K562 (cell line): Measurements from ENCODE around the gene CAMK2B. TPM values are rescaled to one million over a fixed set of nuclear protein-coding genes. Genes with fewer than 3 reads are reported as not detected.

Source experiments
- ATAC-seq: fragments of 200-7000 bp; cut with Tn5 transposase; 3 replicates; pipeline ENCODE4 v1.9.1; 2020; ENCODE audit warnings: moderate library complexity
- BruUV-seq: library from RNA; stranded (reverse); fragments of 400-500 nt; replicated peaks from 2 replicates; lab custom pipeline; 2021; lab: Mats Ljungman, UMichigan
- CTCF ChIA-PET: fragments of 300-600 bp; formaldehyde crosslinking; extraction: SDS; loops from one replicate; lab custom pipeline; 2021; ENCODE audit warnings: low intra/inter-chr PET ratio; lab: Yijun Ruan, JAX
- POLR2A ChIA-PET: fragments of 300-600, 350-650 bp; sonication (Branson Sonifier 250); formaldehyde crosslinking; extraction: SDS; loops from one replicate; lab custom pipeline; 2021; ENCODE audit warnings: antibody characterized with exemption, inconsistent platforms; lab: Yijun Ruan, JAX
- DNase-seq, 4 experiments: peaks; one replicate each; pipeline versions ENCODE4 v3.0.0 to v3.0.0-alpha.2; 2011 to 2018; ENCODE audit warnings: low spot score in 3 of 4, mixed read lengths in 3 of 4; ENCODE audit errors: extremely low read depth in 1 of 4
- FAIRE-seq: peaks from 2 replicates; lab custom pipeline; 2011; peaks lifted over from hg19 to GRCh38; lab: Jason Lieb, UNC
- H2AFZ ChIP-seq: 2 replicates; pipeline ENCODE4 v1.6.0; 2011; ENCODE audit warnings: low read depth, low read length, control low read depth, inconsistent platforms
- H3K27ac ChIP-seq: fragments of 200-600 bp; 3 replicates; pipeline ENCODE4 v1.8.0; 2011; ENCODE audit warnings: low read depth, mild to moderate bottlenecking, control low read depth, inconsistent platforms, low read length, moderate library complexity, mixed read lengths; ENCODE audit errors: extremely low read depth
- H3K27me3 ChIP-seq, 2 experiments: fragments of 300-600 bp in 1 of 2; 2 replicates in 1 of 2; 3 replicates in 1 of 2; pipeline versions ENCODE4 v1.6.0 to v1.8.0; 2011; ENCODE audit warnings: inconsistent platforms in 2 of 2, low read length in 2 of 2, mild to moderate bottlenecking in 1 of 2, mixed read lengths in 1 of 2, moderate library complexity in 1 of 2; ENCODE audit not compliant: control insufficient read depth in 2 of 2, insufficient read depth in 2 of 2
- H3K36me3 ChIP-seq: fragments of 300-600 bp; 3 replicates; pipeline ENCODE4 v1.8.0; 2011; ENCODE audit warnings: mild to moderate bottlenecking, low read length, inconsistent platforms; ENCODE audit not compliant: control insufficient read depth, insufficient read depth
- H3K4me1 ChIP-seq, 2 experiments: fragments of 200-600 bp in 1 of 2; replicated peaks in 1 of 2; 2 replicates in 1 of 2; 3 replicates in 1 of 2; pipeline versions ENCODE4 v1.5.1 to v1.8.0; 2011; ENCODE audit warnings: inconsistent platforms in 2 of 2, low read length in 2 of 2, mild to moderate bottlenecking in 1 of 2, mixed read lengths in 1 of 2, moderate library complexity in 1 of 2; ENCODE audit not compliant: control insufficient read depth in 2 of 2, insufficient read depth in 2 of 2
- H3K4me2 ChIP-seq: 2 replicates; pipeline ENCODE4 v1.6.1; 2011; ENCODE audit warnings: low read length, control low read depth, inconsistent platforms, mixed read lengths; ENCODE audit not compliant: insufficient read depth
- H3K4me3 ChIP-seq: fragments of 200-600 bp; sonication (generic), shearing (Covaris generic); 2 replicates; pipeline ENCODE4 v1.5.1; 2016; ENCODE audit warnings: control low read depth, inconsistent platforms
- H3K79me2 ChIP-seq: fragments of 200-600 bp; 3 replicates; pipeline ENCODE4 v1.8.0; 2011; ENCODE audit warnings: low read length, inconsistent platforms; ENCODE audit not compliant: control insufficient read depth, insufficient read depth
- H3K9ac ChIP-seq, 2 experiments: 2 replicates each; pipeline versions ENCODE4 v1.6.0 to v1.6.1; 2011; ENCODE audit warnings: low read depth in 2 of 2, low read length in 2 of 2, control low read depth in 1 of 2, inconsistent platforms in 1 of 2, mild to moderate bottlenecking in 1 of 2, mixed read lengths in 1 of 2; ENCODE audit not compliant: insufficient read depth in 1 of 2
- H3K9me1 ChIP-seq: one replicate; pipeline ENCODE4 v1.6.0; 2011; ENCODE audit warnings: inconsistent platforms, mild to moderate bottlenecking, low read length, moderate library complexity; ENCODE audit not compliant: control insufficient read depth, insufficient read depth
- H3K9me3 ChIP-seq: replicated peaks from 2 replicates; pipeline ENCODE4 v1.5.1; 2011; ENCODE audit warnings: low read depth, low read length, inconsistent platforms; ENCODE audit not compliant: control insufficient read depth, insufficient read depth
- H4K20me1 ChIP-seq: replicated peaks from 2 replicates; pipeline ENCODE4 v1.6.1; 2011; ENCODE audit warnings: low read length, inconsistent platforms, mixed read lengths; ENCODE audit not compliant: control insufficient read depth, insufficient read depth
- JUND ChIP-seq, 2 experiments: IDR thresholded peaks; 2 replicates in 1 of 2; 3 replicates in 1 of 2; pipeline ENCODE4 v1.6.1; 2011; ENCODE audit warnings: borderline replicate concordance in 2 of 2, low read depth in 2 of 2, low read length in 2 of 2, improper control_type of control experiment in 1 of 2, missing biosample characterization in 1 of 2, missing genetic modification characterization in 1 of 2, missing genetic modification reagents in 1 of 2
- L3MBTL2 ChIP-seq: fragments of 450-650 bp; IDR thresholded peaks from 2 replicates; pipeline ENCODE4 v1.6.1; 2016; ENCODE audit warnings: mild to moderate bottlenecking, moderate library complexity
- RAD51 ChIP-seq: fragments of 450-650 bp; IDR thresholded peaks from 2 replicates; pipeline ENCODE4 v1.7.1; 2016; ENCODE audit warnings: low read depth, mild to moderate bottlenecking, borderline replicate concordance
- WGBS: fragments of 100-300 bp; shearing (Covaris generic); methylation state at CpG from one replicate; pipeline ENCODE4 v1.1.6; 2016; ENCODE audit warnings: low coverage, mixed read lengths; ENCODE audit not compliant: insufficient coverage; ENCODE audit errors: missing lambda C conversion rate; 5-methylcytosine and 5-hydroxymethylcytosine counted together
- in situ Hi-C: fragments of 300-500 bp; cut with MboI; formaldehyde crosslinking; loops from 4 replicates; pipeline ENCODE4 v1.15.0; 2018; ENCODE audit warnings: inconsistent platforms, mixed read lengths
- intact Hi-C: fragments of 100-400 bp; cut with micrococcal nuclease; formaldehyde crosslinking; loops from 2 replicates; pipeline ENCODE4 v1.14.2; 2022
- polyA plus RNA-seq, 8 experiments: library from polyadenylated mRNA; depleted of rRNA in 4 of 8; stranded (reverse) in 5 of 8; unstranded in 3 of 8; fragments of >200 nt; fragmentation: Nextera tagmentation in 2 of 8; fragmentation: Illumina TruSeq in 1 of 8; extraction: Ambion mirVana in 2 of 8; extraction: Trizol in 1 of 8; gene quantifications; 2 replicates each; pipeline versions ENCODE4 v1.2.1 to v1.2.3, GENCODE V29; 2011 to 2014; ENCODE audit warnings: inconsistent platforms in 1 of 8, missing spikeins in 1 of 8
- total RNA-seq, 7 experiments: library from RNA; depleted of rRNA in 6 of 7; stranded (reverse); fragments of >200 nt in 6 of 7; fragmentation: Illumina TruSeq in 2 of 7; extraction: Trizol in 2 of 7; gene quantifications; 2 replicates each; pipeline versions ENCODE4 v1.2.1 to v1.2.3, GENCODE V29; 2011 to 2021; ENCODE audit warnings: low replicate concordance in 1 of 7
- TF ChIP-seq, protein P1 (sequence below): sonication (generic); formaldehyde crosslinking; IDR thresholded peaks from 2 replicates; pipeline ENCODE4 v1.5.0; 2020; ENCODE audit warnings: missing genetic modification reagents
- TF ChIP-seq, protein P2 (sequence below): fragments of 450-650 bp; IDR thresholded peaks from 2 replicates; pipeline ENCODE4 v1.6.1; 2016; ENCODE audit warnings: mild to moderate bottlenecking, moderate library complexity

Gene CAMK2B
- total and polyA plus RNA-seq, 9 of the 15 experiments (the other 6 are each of a cell fraction or from before 2014, with no cell fraction given), result 0.04 to 0.09 (median 0.05) TPM; not detected in 4

- no peaks in the 10 kb centered on the region for H3K36me3 ChIP-seq
- H3K9me3 ChIP-seq, result no peaks in the 10 kb centered on the region
- peak in 1 of 4 experiments; percentile 23 for DNase-seq
- peak; percentile 51 for ATAC-seq
- H3K4me1 ChIP-seq, result peaks cover 0 to 7% of the 10 kb centered on the region in 2 experiments; a peak in 2 of 5 replicates
- no peaks in the 10 kb centered on the region for H3K9me1 ChIP-seq
- 0 out of 5 replicates have a peak, but pooled peaks cover 0 to 23% of the 10 kb centered on the region in 2 experiments for H3K27me3 ChIP-seq
- H3K79me2 ChIP-seq, result no peaks in the 10 kb centered on the region
- ChIA-PET POLR2A (interaction anchor here (0.6 to 0.9 kb wide), 3 partner anchors 33 to 65 kb away, joined by 3 to 4 read pairs (median 3); no protein-coding TSS in a partner anchor), CTCF (no interaction called here)
- H3K4me2 ChIP-seq, result no peak overlapping the region
- H3K4me3 ChIP-seq, result no peak overlapping the region
- intact Hi-C loops, result no loop called here
- no peaks in the 10 kb centered on the region for H4K20me1 ChIP-seq
- 29% methylated on average over 14 of the region's 14 CpGs for WGBS
- FAIRE-seq, result peak; percentile 79
- in situ Hi-C loops, result no loop called here
- no peak overlapping the region for H3K27ac ChIP-seq
- no TSS peak for BruUV-seq
- H3K9ac ChIP-seq, result no peak overlapping the region; a peak in 1 of 4 replicates
- H2AFZ ChIP-seq, result peak overlapping the region; percentile 84
- TF ChIP-seq, protein P1, sequence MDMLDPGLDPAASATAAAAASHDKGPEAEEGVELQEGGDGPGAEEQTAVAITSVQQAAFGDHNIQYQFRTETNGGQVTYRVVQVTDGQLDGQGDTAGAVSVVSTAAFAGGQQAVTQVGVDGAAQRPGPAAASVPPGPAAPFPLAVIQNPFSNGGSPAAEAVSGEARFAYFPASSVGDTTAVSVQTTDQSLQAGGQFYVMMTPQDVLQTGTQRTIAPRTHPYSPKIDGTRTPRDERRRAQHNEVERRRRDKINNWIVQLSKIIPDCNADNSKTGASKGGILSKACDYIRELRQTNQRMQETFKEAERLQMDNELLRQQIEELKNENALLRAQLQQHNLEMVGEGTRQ (CRISPR knock-in tag), result 0 out of 2 replicates have a peak, but pooled peaks have one; percentile 22
- TF ChIP-seq, protein P2, sequence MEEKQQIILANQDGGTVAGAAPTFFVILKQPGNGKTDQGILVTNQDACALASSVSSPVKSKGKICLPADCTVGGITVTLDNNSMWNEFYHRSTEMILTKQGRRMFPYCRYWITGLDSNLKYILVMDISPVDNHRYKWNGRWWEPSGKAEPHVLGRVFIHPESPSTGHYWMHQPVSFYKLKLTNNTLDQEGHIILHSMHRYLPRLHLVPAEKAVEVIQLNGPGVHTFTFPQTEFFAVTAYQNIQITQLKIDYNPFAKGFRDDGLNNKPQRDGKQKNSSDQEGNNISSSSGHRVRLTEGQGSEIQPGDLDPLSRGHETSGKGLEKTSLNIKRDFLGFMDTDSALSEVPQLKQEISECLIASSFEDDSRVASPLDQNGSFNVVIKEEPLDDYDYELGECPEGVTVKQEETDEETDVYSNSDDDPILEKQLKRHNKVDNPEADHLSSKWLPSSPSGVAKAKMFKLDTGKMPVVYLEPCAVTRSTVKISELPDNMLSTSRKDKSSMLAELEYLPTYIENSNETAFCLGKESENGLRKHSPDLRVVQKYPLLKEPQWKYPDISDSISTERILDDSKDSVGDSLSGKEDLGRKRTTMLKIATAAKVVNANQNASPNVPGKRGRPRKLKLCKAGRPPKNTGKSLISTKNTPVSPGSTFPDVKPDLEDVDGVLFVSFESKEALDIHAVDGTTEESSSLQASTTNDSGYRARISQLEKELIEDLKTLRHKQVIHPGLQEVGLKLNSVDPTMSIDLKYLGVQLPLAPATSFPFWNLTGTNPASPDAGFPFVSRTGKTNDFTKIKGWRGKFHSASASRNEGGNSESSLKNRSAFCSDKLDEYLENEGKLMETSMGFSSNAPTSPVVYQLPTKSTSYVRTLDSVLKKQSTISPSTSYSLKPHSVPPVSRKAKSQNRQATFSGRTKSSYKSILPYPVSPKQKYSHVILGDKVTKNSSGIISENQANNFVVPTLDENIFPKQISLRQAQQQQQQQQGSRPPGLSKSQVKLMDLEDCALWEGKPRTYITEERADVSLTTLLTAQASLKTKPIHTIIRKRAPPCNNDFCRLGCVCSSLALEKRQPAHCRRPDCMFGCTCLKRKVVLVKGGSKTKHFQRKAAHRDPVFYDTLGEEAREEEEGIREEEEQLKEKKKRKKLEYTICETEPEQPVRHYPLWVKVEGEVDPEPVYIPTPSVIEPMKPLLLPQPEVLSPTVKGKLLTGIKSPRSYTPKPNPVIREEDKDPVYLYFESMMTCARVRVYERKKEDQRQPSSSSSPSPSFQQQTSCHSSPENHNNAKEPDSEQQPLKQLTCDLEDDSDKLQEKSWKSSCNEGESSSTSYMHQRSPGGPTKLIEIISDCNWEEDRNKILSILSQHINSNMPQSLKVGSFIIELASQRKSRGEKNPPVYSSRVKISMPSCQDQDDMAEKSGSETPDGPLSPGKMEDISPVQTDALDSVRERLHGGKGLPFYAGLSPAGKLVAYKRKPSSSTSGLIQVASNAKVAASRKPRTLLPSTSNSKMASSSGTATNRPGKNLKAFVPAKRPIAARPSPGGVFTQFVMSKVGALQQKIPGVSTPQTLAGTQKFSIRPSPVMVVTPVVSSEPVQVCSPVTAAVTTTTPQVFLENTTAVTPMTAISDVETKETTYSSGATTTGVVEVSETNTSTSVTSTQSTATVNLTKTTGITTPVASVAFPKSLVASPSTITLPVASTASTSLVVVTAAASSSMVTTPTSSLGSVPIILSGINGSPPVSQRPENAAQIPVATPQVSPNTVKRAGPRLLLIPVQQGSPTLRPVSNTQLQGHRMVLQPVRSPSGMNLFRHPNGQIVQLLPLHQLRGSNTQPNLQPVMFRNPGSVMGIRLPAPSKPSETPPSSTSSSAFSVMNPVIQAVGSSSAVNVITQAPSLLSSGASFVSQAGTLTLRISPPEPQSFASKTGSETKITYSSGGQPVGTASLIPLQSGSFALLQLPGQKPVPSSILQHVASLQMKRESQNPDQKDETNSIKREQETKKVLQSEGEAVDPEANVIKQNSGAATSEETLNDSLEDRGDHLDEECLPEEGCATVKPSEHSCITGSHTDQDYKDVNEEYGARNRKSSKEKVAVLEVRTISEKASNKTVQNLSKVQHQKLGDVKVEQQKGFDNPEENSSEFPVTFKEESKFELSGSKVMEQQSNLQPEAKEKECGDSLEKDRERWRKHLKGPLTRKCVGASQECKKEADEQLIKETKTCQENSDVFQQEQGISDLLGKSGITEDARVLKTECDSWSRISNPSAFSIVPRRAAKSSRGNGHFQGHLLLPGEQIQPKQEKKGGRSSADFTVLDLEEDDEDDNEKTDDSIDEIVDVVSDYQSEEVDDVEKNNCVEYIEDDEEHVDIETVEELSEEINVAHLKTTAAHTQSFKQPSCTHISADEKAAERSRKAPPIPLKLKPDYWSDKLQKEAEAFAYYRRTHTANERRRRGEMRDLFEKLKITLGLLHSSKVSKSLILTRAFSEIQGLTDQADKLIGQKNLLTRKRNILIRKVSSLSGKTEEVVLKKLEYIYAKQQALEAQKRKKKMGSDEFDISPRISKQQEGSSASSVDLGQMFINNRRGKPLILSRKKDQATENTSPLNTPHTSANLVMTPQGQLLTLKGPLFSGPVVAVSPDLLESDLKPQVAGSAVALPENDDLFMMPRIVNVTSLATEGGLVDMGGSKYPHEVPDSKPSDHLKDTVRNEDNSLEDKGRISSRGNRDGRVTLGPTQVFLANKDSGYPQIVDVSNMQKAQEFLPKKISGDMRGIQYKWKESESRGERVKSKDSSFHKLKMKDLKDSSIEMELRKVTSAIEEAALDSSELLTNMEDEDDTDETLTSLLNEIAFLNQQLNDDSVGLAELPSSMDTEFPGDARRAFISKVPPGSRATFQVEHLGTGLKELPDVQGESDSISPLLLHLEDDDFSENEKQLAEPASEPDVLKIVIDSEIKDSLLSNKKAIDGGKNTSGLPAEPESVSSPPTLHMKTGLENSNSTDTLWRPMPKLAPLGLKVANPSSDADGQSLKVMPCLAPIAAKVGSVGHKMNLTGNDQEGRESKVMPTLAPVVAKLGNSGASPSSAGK, result peak; percentile 61
- TF ChIP-seq L3MBTL2, result peak; percentile 55; the same call in 1 of the 2 replicates
- TF ChIP-seq JUND (IDR thresholded peaks at IDR 0.05; ENCODE audit: borderline replicate concordance, low read depth, low read length), result no peak
- TF ChIP-seq JUND (tag; IDR thresholded peaks at IDR 0.05; ENCODE audit: borderline replicate concordance, low read depth, low read length), result no peak
- 0 out of 2 replicates have a peak, but pooled peaks have one; percentile 9 for TF ChIP-seq RAD51
These were observed 135.2 kb downstream of the CAMK2B start for GRCh38 chr7:44189993-44190872.
